ENCODE data around the gene RWDD2A.

RWDD2A gene

GRCh38 chr6:83221889-83222479 is 28.8 kb downstream of the RWDD2A start:
- Histone ChIP-seq H3K36me3 (ENCODE audit: control insufficient read depth, insufficient read depth, low read length) (no peaks in the 10 kb centered on the region), H3K27me3 (replicated peaks; ENCODE audit: control insufficient read depth, insufficient read depth, low read length, poor library complexity, severe bottlenecking) (no peaks in the 10 kb centered on the region), H3K4me1 (ENCODE audit: control insufficient read depth, insufficient read depth, low read length, poor library complexity, severe bottlenecking) (no peaks in the 10 kb centered on the region), H3K9me3 (ENCODE audit: control insufficient read depth, low read length) (no peaks in the 10 kb centered on the region), H3K4me3 (ENCODE audit: insufficient read depth, low read depth, low read length, poor library complexity, severe bottlenecking) (no peak overlapping the region), H3K27ac (ENCODE audit: insufficient read depth, low read length, poor library complexity, severe bottlenecking) (no peak overlapping the region)
- no peak for DNase-seq

- Histone ChIP-seq H3K4me3 (ENCODE audit: insufficient read depth, low read depth, low read length, poor library complexity, severe bottlenecking) (no peak overlapping the region), H3K4me1 (ENCODE audit: control insufficient read depth, insufficient read depth, low read length, poor library complexity, severe bottlenecking) (no peaks in the 10 kb centered on the region), H3K27ac (ENCODE audit: insufficient read depth, low read length, poor library complexity, severe bottlenecking) (no peak overlapping the region), H3K36me3 (ENCODE audit: control insufficient read depth, insufficient read depth, low read length) (no peaks in the 10 kb centered on the region), H3K27me3 (replicated peaks; ENCODE audit: control insufficient read depth, insufficient read depth, low read length, poor library complexity, severe bottlenecking) (no peaks in the 10 kb centered on the region), H3K9me3 (ENCODE audit: control insufficient read depth, low read length) (no peaks in the 10 kb centered on the region)
- no peak for DNase-seq
These were observed 33.4 kb downstream of the RWDD2A start for GRCh38 chr6:83226517-83226916.

GRCh38 chr6:83231146-83231545 is 38.0 kb downstream of the RWDD2A start:
- Histone ChIP-seq H3K36me3 (ENCODE audit: control insufficient read depth, insufficient read depth, low read length) (no peaks in the 10 kb centered on the region), H3K27me3 (replicated peaks; ENCODE audit: control insufficient read depth, insufficient read depth, low read length, poor library complexity, severe bottlenecking) (no peaks in the 10 kb centered on the region), H3K4me3 (ENCODE audit: insufficient read depth, low read depth, low read length, poor library complexity, severe bottlenecking) (no peak overlapping the region), H3K27ac (ENCODE audit: insufficient read depth, low read length, poor library complexity, severe bottlenecking) (no peak overlapping the region), H3K9me3 (ENCODE audit: control insufficient read depth, low read length) (no peaks in the 10 kb centered on the region), H3K4me1 (ENCODE audit: control insufficient read depth, insufficient read depth, low read length, poor library complexity, severe bottlenecking) (no peaks in the 10 kb centered on the region)
- no peak for DNase-seq

- Histone ChIP-seq H3K36me3 (ENCODE audit: control insufficient read depth, insufficient read depth, low read length) (no peaks in the 10 kb centered on the region), H3K4me1 (ENCODE audit: control insufficient read depth, insufficient read depth, low read length, poor library complexity, severe bottlenecking) (no peaks in the 10 kb centered on the region), H3K27me3 (replicated peaks; ENCODE audit: control insufficient read depth, insufficient read depth, low read length, poor library complexity, severe bottlenecking) (no peaks in the 10 kb centered on the region), H3K4me3 (ENCODE audit: insufficient read depth, low read depth, low read length, poor library complexity, severe bottlenecking) (no peak overlapping the region), H3K27ac (ENCODE audit: insufficient read depth, low read length, poor library complexity, severe bottlenecking) (no peak overlapping the region), H3K9me3 (ENCODE audit: control insufficient read depth, low read length) (no peaks in the 10 kb centered on the region)
- no peak for DNase-seq
These were observed 54.3 kb downstream of the RWDD2A start for GRCh38 chr6:83247471-83247870.
